ENCODE results near the gene TRAF7. TPM values are rescaled to one million over a fixed set of nuclear protein-coding genes. Genes with fewer than 3 reads are reported as not detected.

The TRAF7 gene
- total and polyA plus RNA-seq, 2 donors: 22.3 to 23.9 TPM

DNA sequence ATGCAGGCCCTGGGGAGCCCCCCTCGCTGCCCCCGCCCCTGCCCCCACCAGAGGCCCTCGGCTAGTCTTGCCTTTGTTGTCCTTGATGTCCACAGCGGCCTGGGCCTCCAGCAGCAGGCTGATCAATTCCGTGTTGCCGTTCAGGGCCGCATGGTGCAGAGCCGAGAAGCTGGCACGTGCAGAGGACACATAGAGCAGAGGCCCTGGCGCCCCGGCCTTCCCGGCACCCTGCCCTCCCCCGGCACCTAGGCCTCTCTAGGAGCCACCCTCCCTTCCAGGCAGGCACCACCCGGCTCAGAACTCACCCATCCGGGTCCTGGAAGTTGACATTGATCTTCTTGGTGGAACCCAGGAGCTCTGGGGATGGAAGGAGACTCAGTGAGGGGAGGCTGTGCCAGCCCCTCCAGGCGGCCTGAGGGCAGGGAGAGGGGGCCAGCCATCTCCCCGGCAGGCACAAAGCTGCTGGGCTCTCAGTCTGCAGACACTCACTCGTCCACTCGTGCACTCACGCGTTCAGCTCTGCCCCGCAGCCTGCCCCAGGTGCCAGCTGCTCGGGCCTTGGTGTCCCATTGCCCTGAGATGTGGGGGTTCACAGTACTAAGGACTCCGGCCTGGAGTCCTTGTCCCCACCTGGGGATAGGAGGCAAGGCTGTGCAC is 34.5 kb downstream of the TRAF7 start:
- 95% methylated on average over 24 of the region's 24 CpGs for WGBS
- Histone ChIP-seq H3K4me3 (ENCODE audit: low read length in 2 of 2) (no peak overlapping the region), H3K4me1 (ENCODE audit: control insufficient read depth in 2 of 2, insufficient read depth in 2 of 2, low read length in 2 of 2) (peaks cover under 1 to 5% of the 10 kb centered on the region in 2 donors), H3K27ac (ENCODE audit: low read depth in 1 of 2, low read length in 1 of 2) (no peak overlapping the region), H3K27me3 (ENCODE audit: control insufficient read depth in 2 of 2, insufficient read depth in 1 of 2, low read length in 1 of 2) (peaks cover 17 to 26% of the 10 kb centered on the region in 2 donors), H3K36me3 (ENCODE audit: control insufficient read depth in 2 of 2, insufficient read depth in 2 of 2, low read length in 1 of 2) (no peaks in the 10 kb centered on the region), H3K9me3 (ENCODE audit: control insufficient read depth in 2 of 2, insufficient read depth in 1 of 2, low read length in 1 of 2) (no peaks in the 10 kb centered on the region)
- no peak for DNase-seq (ENCODE audit: low read depth in 6 of 9, low spot score in 9 of 9)

GRCh38 chr16:2190659-2191445 is 35.3 kb downstream of the TRAF7 start:
- peaks cover 24 to 33% of the 10 kb centered on the region in 2 donors for H3K27me3 ChIP-seq (ENCODE audit: control insufficient read depth in 2 of 2, insufficient read depth in 1 of 2, low read length in 1 of 2)
- peaks cover 6 to 13% of the 10 kb centered on the region in 2 donors for H3K4me1 ChIP-seq (ENCODE audit: control insufficient read depth in 2 of 2, insufficient read depth in 2 of 2, low read length in 2 of 2)
- WGBS: 87% methylated on average over 25 of the region's 25 CpGs
- no peaks in the 10 kb centered on the region for H3K36me3 ChIP-seq (ENCODE audit: control insufficient read depth in 2 of 2, insufficient read depth in 2 of 2, low read length in 1 of 2)
- no peak overlapping the region for H3K27ac ChIP-seq (ENCODE audit: low read depth in 1 of 2, low read length in 1 of 2)
- DNase-seq (ENCODE audit: low read depth in 6 of 9, low spot score in 9 of 9): no peak
- no peaks in the 10 kb centered on the region for H3K9me3 ChIP-seq (ENCODE audit: control insufficient read depth in 2 of 2, insufficient read depth in 1 of 2, low read length in 1 of 2)
- no peak overlapping the region for H3K4me3 ChIP-seq (ENCODE audit: low read length in 2 of 2)

GRCh38 chr16:2191446-2191706 is 35.8 kb downstream of the TRAF7 start:
- no peaks in the 10 kb centered on the region for H3K9me3 ChIP-seq (ENCODE audit: control insufficient read depth in 2 of 2, insufficient read depth in 1 of 2, low read length in 1 of 2)
- peaks cover 29 to 35% of the 10 kb centered on the region in 2 donors for H3K27me3 ChIP-seq (ENCODE audit: control insufficient read depth in 2 of 2, insufficient read depth in 1 of 2, low read length in 1 of 2)
- no peak for DNase-seq (ENCODE audit: low read depth in 6 of 9, low spot score in 9 of 9)
- 97% methylated on average over 11 of the region's 11 CpGs for WGBS
- H3K36me3 ChIP-seq (ENCODE audit: control insufficient read depth in 2 of 2, insufficient read depth in 2 of 2, low read length in 1 of 2): no peaks in the 10 kb centered on the region
- no peak overlapping the region for H3K27ac ChIP-seq (ENCODE audit: low read depth in 1 of 2, low read length in 1 of 2)
- peaks cover 7 to 13% of the 10 kb centered on the region in 2 donors for H3K4me1 ChIP-seq (ENCODE audit: control insufficient read depth in 2 of 2, insufficient read depth in 2 of 2, low read length in 2 of 2)
- H3K4me3 ChIP-seq (ENCODE audit: low read length in 2 of 2): no peak overlapping the region

- 79% methylated on average over 16 of the region's 16 CpGs for WGBS
- peaks cover 10 to 13% of the 10 kb centered on the region in 2 donors for H3K4me1 ChIP-seq (ENCODE audit: control insufficient read depth in 2 of 2, insufficient read depth in 2 of 2, low read length in 2 of 2)
- no peak overlapping the region for H3K27ac ChIP-seq (ENCODE audit: low read depth in 1 of 2, low read length in 1 of 2)
- H3K4me3 ChIP-seq (ENCODE audit: low read length in 2 of 2): no peak overlapping the region
- H3K27me3 ChIP-seq (ENCODE audit: control insufficient read depth in 2 of 2, insufficient read depth in 1 of 2, low read length in 1 of 2): peaks cover 56 to 60% of the 10 kb centered on the region in 2 donors
- H3K9me3 ChIP-seq (ENCODE audit: control insufficient read depth in 2 of 2, insufficient read depth in 1 of 2, low read length in 1 of 2): peaks cover 0 to 5% of the 10 kb centered on the region in 2 donors
- no peak for DNase-seq (ENCODE audit: low read depth in 6 of 9, low spot score in 9 of 9)
- H3K36me3 ChIP-seq (ENCODE audit: control insufficient read depth in 2 of 2, insufficient read depth in 2 of 2, low read length in 1 of 2): no peaks in the 10 kb centered on the region
Observed at GRCh38 chr16:2194166-2194834, 38.7 kb downstream of the TRAF7 start.

DNA sequence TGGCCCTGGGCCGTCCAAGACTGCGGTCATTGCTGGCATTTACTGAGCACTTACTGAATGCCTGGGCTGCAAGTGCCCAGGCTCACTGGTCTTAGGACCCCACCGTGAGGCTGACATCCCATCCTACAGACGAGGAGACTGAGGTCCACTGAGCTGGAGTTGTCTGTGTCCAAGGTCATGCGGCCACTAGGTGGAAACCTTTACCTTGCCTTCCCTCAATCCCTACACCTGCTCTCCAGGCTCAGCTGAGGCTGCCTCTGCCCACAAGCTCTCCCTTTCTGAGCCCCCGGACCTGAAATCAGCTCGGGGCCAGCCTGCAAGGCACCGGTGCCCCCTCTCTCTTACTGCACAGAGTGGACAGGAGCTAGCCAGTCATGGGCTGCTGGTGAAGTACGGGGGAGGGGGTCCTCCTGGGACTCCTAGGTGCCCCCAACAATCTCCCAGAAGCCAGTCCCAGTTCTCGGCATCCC is 39.3 kb downstream of the TRAF7 start:
- WGBS: 22% methylated on average over 10 of the region's 10 CpGs
- peak in 5 of 9 donors; percentile 32 to 68 (median 57) for DNase-seq (ENCODE audit: low read depth in 6 of 9, low spot score in 9 of 9)
- Histone ChIP-seq H3K9me3 (ENCODE audit: control insufficient read depth in 2 of 2, insufficient read depth in 1 of 2, low read length in 1 of 2) (peaks cover 0 to 5% of the 10 kb centered on the region in 2 donors), H3K36me3 (ENCODE audit: control insufficient read depth in 2 of 2, insufficient read depth in 2 of 2, low read length in 1 of 2) (no peaks in the 10 kb centered on the region), H3K27me3 (ENCODE audit: control insufficient read depth in 2 of 2, insufficient read depth in 1 of 2, low read length in 1 of 2) (peaks cover 56 to 66% of the 10 kb centered on the region in 2 donors), H3K27ac (ENCODE audit: low read depth in 1 of 2, low read length in 1 of 2) (no peak overlapping the region), H3K4me1 (ENCODE audit: control insufficient read depth in 2 of 2, insufficient read depth in 2 of 2, low read length in 2 of 2) (peaks cover 10 to 13% of the 10 kb centered on the region in 2 donors), H3K4me3 (ENCODE audit: low read length in 2 of 2) (no peak overlapping the region)

- Histone ChIP-seq H3K4me1 (ENCODE audit: control insufficient read depth in 2 of 2, insufficient read depth in 2 of 2, low read length in 2 of 2) (peaks cover 10 to 13% of the 10 kb centered on the region in 2 donors), H3K4me3 (ENCODE audit: low read length in 2 of 2) (peak overlapping the region in 1 of 2 donors; percentile 66), H3K27ac (ENCODE audit: low read depth in 1 of 2, low read length in 1 of 2) (peak overlapping the region in 1 of 2 donors; percentile 13), H3K27me3 (ENCODE audit: control insufficient read depth in 2 of 2, insufficient read depth in 1 of 2, low read length in 1 of 2) (peaks cover 61 to 73% of the 10 kb centered on the region in 2 donors), H3K36me3 (ENCODE audit: control insufficient read depth in 2 of 2, insufficient read depth in 2 of 2, low read length in 1 of 2) (no peaks in the 10 kb centered on the region), H3K9me3 (ENCODE audit: control insufficient read depth in 2 of 2, insufficient read depth in 1 of 2, low read length in 1 of 2) (peaks cover 0 to 5% of the 10 kb centered on the region in 2 donors)
- DNase-seq (ENCODE audit: low read depth in 6 of 9, low spot score in 9 of 9): peak in 2 of 9 donors; percentile 14 to 44
- 2% methylated on average over 49 of the region's 49 CpGs for WGBS
Observed at GRCh38 chr16:2195322-2196161, 40.0 kb downstream of the TRAF7 start.

- 1% methylated on average over 128 of the region's 129 CpGs for WGBS
- Histone ChIP-seq H3K27ac (ENCODE audit: low read depth in 1 of 2, low read length in 1 of 2) (peak within 1 kb of the TSS in 1 of 2 donors; percentile 13), H3K27me3 (ENCODE audit: control insufficient read depth in 2 of 2, insufficient read depth in 1 of 2, low read length in 1 of 2) (peaks cover 62 to 72% of the 10 kb centered on the region in 2 donors), H3K4me3 (ENCODE audit: low read length in 2 of 2) (peak within 1 kb of the TSS in 1 of 2 donors; percentile 66), H3K36me3 (ENCODE audit: control insufficient read depth in 2 of 2, insufficient read depth in 2 of 2, low read length in 1 of 2) (no peaks in the 10 kb centered on the region), H3K4me1 (ENCODE audit: control insufficient read depth in 2 of 2, insufficient read depth in 2 of 2, low read length in 2 of 2) (peaks cover 10 to 13% of the 10 kb centered on the region in 2 donors), H3K9me3 (ENCODE audit: control insufficient read depth in 2 of 2, insufficient read depth in 1 of 2, low read length in 1 of 2) (peaks cover 0 to 5% of the 10 kb centered on the region in 2 donors)
- peak in 1 of 9 donors; percentile 27 for DNase-seq (ENCODE audit: low read depth in 6 of 9, low spot score in 9 of 9)
Observed at GRCh38 chr16:2196162-2196980, 40.8 kb downstream of the TRAF7 start, which contains the start of gene CASKIN1. CASKIN1 (minus strand) TSS chr16:2196605; CDS start chr16:2196432, 173 bp downstream.

All from thymus (tissue), 11 donors.